ENCODE data around the gene NOS1AP. TPM values are rescaled to one million over a fixed set of nuclear protein-coding genes. Genes with fewer than 3 reads are reported as not detected.

The NOS1AP gene
- total RNA-seq, 1 donor from 2014 or later: 2.0 TPM

DNA sequence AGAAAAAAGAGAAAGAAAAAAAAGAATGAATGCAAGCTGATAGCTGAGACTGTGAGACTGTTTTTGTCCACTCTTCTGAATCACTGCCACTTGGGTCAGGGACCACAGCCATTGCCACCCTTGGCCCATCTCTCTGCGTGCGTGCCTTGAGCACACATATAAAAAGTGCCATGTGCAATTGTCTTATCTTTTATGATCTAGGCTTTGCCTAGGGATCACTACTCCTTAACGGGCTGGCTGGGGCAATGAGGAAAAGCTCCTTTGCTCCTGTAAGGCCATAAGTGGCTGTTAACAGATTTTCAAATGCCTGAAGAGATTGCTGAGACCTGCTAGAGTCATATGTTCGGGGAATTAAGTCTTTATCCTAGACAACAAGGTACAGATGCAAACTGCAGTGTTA lies 299.0 kb downstream of the NOS1AP start:
- peaks cover 5% of the 10 kb centered on the region for H3K4me1 ChIP-seq
- intact Hi-C loops (cut with DNase I): no loop called here
- no peaks in the 10 kb centered on the region for H3K36me3 ChIP-seq
- H3K4me3 ChIP-seq: no peak overlapping the region
- H3K27ac ChIP-seq: no peak overlapping the region
- H3K9me3 ChIP-seq: no peaks in the 10 kb centered on the region
- DNase-seq (ENCODE audit: extremely low spot score in 2 of 2): no peak
- H3K27me3 ChIP-seq: no peaks in the 10 kb centered on the region
- no peak for TF ChIP-seq POLR2AphosphoS5 (IDR thresholded peaks at IDR 0.05; ENCODE audit: insufficient read depth in 1 of 2, low read depth in 1 of 2)
- TF ChIP-seq, protein P1, sequence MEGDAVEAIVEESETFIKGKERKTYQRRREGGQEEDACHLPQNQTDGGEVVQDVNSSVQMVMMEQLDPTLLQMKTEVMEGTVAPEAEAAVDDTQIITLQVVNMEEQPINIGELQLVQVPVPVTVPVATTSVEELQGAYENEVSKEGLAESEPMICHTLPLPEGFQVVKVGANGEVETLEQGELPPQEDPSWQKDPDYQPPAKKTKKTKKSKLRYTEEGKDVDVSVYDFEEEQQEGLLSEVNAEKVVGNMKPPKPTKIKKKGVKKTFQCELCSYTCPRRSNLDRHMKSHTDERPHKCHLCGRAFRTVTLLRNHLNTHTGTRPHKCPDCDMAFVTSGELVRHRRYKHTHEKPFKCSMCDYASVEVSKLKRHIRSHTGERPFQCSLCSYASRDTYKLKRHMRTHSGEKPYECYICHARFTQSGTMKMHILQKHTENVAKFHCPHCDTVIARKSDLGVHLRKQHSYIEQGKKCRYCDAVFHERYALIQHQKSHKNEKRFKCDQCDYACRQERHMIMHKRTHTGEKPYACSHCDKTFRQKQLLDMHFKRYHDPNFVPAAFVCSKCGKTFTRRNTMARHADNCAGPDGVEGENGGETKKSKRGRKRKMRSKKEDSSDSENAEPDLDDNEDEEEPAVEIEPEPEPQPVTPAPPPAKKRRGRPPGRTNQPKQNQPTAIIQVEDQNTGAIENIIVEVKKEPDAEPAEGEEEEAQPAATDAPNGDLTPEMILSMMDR (IDR thresholded peaks at IDR 0.05): no peak
- no peak for TF ChIP-seq POLR2A (IDR thresholded peaks at IDR 0.05)

DNA sequence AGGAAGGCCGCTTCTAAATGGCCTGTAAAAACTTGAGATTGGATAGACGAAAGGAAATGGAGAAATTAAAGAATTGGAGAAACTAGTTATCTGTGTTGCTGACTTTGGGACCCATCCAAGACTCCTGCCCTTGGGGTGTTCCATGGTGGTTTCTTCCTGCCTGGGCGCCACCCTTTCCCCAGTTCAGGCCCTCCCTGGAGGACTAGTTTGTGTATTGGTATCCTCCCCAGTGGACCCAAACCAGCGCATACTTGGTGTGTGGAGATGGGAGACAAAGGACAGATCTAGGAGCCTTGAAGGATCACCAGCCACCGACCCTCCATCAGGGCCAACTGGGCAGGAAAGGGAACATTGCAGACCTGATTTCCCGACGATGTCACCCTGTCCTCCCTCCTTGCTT lies 300.1 kb downstream of the NOS1AP start:
- Histone ChIP-seq H3K4me3 (no peak overlapping the region), H3K36me3 (no peaks in the 10 kb centered on the region), H3K27ac (no peak overlapping the region), H3K27me3 (no peaks in the 10 kb centered on the region), H3K9me3 (no peaks in the 10 kb centered on the region), H3K4me1 (peaks cover 5% of the 10 kb centered on the region)
- intact Hi-C loops (cut with DNase I): no loop called here
- DNase-seq (ENCODE audit: extremely low spot score in 2 of 2): no peak
- TF ChIP-seq, protein P1 (IDR thresholded peaks at IDR 0.05): no peak
- no peak for TF ChIP-seq POLR2AphosphoS5 (IDR thresholded peaks at IDR 0.05; ENCODE audit: insufficient read depth in 1 of 2, low read depth in 1 of 2)
- TF ChIP-seq POLR2A (IDR thresholded peaks at IDR 0.05): no peak

DNA sequence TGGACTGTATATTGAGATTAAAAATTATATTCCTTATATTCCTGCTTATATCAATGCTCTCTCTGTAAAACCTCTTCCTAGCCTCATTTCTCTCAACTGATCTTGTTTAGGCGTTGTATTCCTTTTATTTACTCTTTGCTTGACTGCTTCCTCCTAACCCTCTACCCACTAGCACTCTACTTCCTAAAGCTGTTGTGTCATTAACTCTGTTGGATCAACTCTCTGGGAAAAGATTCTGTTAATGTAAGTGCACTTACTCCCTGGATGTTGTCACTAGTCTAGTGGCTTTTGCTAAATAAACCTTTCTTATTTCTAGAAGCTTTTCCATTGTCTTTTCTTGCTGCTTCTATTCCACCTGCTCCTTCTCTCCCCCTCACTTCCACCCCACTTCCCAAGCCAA lies 300.7 kb downstream of the NOS1AP start:
- H3K27ac ChIP-seq: no peak overlapping the region
- H3K4me3 ChIP-seq: no peak overlapping the region
- no peaks in the 10 kb centered on the region for H3K27me3 ChIP-seq
- peaks cover 5% of the 10 kb centered on the region for H3K4me1 ChIP-seq
- H3K9me3 ChIP-seq: no peaks in the 10 kb centered on the region
- no peak for DNase-seq (ENCODE audit: extremely low spot score in 2 of 2)
- H3K36me3 ChIP-seq: no peaks in the 10 kb centered on the region
- intact Hi-C loops (cut with DNase I): no loop called here
- TF ChIP-seq POLR2AphosphoS5 (IDR thresholded peaks at IDR 0.05; ENCODE audit: insufficient read depth in 1 of 2, low read depth in 1 of 2) (no peak), POLR2A (IDR thresholded peaks at IDR 0.05) (no peak)
- TF ChIP-seq, protein P1 (IDR thresholded peaks at IDR 0.05): no peak

DNA sequence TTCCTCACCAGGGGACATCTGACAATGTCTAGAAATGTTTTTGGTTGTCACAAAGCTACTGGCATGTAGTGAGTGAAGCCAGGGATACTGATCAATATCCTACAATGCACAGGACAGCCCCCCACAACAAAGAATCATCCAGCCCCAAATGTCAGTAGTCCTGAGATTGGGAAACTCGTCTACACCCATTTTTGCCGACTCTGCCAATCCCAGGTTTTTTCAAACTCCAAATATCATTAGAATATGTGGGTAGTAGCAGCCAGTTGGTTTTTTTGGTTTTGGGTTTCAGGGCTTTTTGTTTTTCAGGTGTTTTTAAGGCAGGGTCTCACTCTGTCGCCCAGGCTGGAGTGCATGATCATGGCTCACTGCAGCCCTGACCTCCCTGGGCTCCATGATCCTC lies 301.2 kb downstream of the NOS1AP start:
- DNase-seq (ENCODE audit: extremely low spot score in 2 of 2): no peak
- TF ChIP-seq POLR2A (IDR thresholded peaks at IDR 0.05) (no peak), POLR2AphosphoS5 (IDR thresholded peaks at IDR 0.05; ENCODE audit: insufficient read depth in 1 of 2, low read depth in 1 of 2) (no peak)
- TF ChIP-seq, protein P1 (IDR thresholded peaks at IDR 0.05): no peak
- no peak overlapping the region for H3K27ac ChIP-seq
- no peaks in the 10 kb centered on the region for H3K9me3 ChIP-seq
- no peaks in the 10 kb centered on the region for H3K27me3 ChIP-seq
- no peaks in the 10 kb centered on the region for H3K36me3 ChIP-seq
- peaks cover 5% of the 10 kb centered on the region for H3K4me1 ChIP-seq
- intact Hi-C loops (cut with DNase I): no loop called here
- H3K4me3 ChIP-seq: no peak overlapping the region

DNA sequence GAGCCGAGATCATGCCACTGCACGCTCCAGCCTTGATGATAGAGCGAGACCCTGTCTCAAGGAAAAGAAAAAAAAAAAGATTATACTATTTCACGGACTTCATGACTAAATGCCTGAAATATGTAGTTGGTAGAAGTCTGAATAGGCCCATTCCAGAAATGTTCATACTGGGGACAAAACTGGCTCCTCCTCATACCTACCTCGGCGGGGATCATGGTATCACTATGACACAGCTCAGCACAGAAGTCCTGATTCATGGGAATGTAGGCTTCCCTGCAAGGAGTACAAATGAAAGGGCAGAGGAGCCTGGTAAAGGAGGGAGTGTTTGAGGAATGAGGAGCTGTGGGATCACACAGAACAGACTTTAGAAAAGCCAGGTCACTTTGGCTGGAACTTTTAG lies 302.1 kb downstream of the NOS1AP start:
- no peak overlapping the region for H3K4me3 ChIP-seq

More for the DNA sequence above, 302.1 kb downstream of the NOS1AP start:
- intact Hi-C loops (cut with DNase I): no loop called here
- no peaks in the 10 kb centered on the region for H3K9me3 ChIP-seq
- H3K27me3 ChIP-seq: no peaks in the 10 kb centered on the region
- TF ChIP-seq, protein P1 (IDR thresholded peaks at IDR 0.05): no peak
- TF ChIP-seq POLR2AphosphoS5 (IDR thresholded peaks at IDR 0.05; ENCODE audit: insufficient read depth in 1 of 2, low read depth in 1 of 2): no peak
- TF ChIP-seq POLR2A (IDR thresholded peaks at IDR 0.05): no peak
- no peak for DNase-seq (ENCODE audit: extremely low spot score in 2 of 2)
- H3K4me1 ChIP-seq: peaks cover 5% of the 10 kb centered on the region
- no peaks in the 10 kb centered on the region for H3K36me3 ChIP-seq
- no peak overlapping the region for H3K27ac ChIP-seq

Measured in vagina (tissue), 2 donors.